SU-DHL-6 (cell line): ENCODE data around the gene NKTR.

Experiments
- H2AFZ ChIP-seq: fragments of 200-600 bp; sonication (generic); 2 replicates; pipeline ENCODE4 v1.6.1; 2014; ENCODE audit warnings: low read depth, mild to moderate bottlenecking, moderate library complexity, mixed read lengths, antibody characterized with exemption, low read length; ENCODE audit not compliant: severe bottlenecking
- H3F3A ChIP-seq: fragments of 200-600 bp; shearing (Covaris generic); 2 replicates; pipeline ENCODE4 v1.6.0; 2016; ENCODE audit warnings: antibody characterized with exemption, mild to moderate bottlenecking; ENCODE audit not compliant: insufficient read depth
- H3K27ac ChIP-seq: fragments of 200-600 bp; sonication (generic); 2 replicates; pipeline ENCODE4 v1.5.1; 2016; ENCODE audit warnings: low read depth, mild to moderate bottlenecking, low read length, moderate library complexity, mixed read lengths
- H3K27me3 ChIP-seq: fragments of 200-600 bp; sonication (generic), shearing (Covaris generic); 2 replicates; pipeline ENCODE4 v1.6.0; 2014; ENCODE audit warnings: mild to moderate bottlenecking, low read length
- H3K36me3 ChIP-seq: fragments of 200-600 bp; sonication (generic); 2 replicates; pipeline ENCODE4 v1.6.1; 2014; ENCODE audit warnings: mild to moderate bottlenecking, low read length, mixed read lengths
- H3K4me2 ChIP-seq: fragments of 300-600, 200-600 bp; shearing (Covaris generic), sonication (generic); 2 replicates; pipeline ENCODE4 v1.6.0; 2014; ENCODE audit warnings: low read length, low read depth, mild to moderate bottlenecking; ENCODE audit not compliant: poor library complexity, severe bottlenecking
- H3K4me3 ChIP-seq: fragments of 200-600 bp; sonication (generic); 2 replicates; pipeline ENCODE4 v1.5.1; 2014; ENCODE audit warnings: antibody characterized with exemption, low read length, mild to moderate bottlenecking, mixed read lengths; ENCODE audit not compliant: insufficient read depth, poor library complexity, severe bottlenecking
- H3K79me2 ChIP-seq: fragments of 200-600 bp; sonication (generic); 2 replicates; pipeline ENCODE4 v1.6.1; 2014; ENCODE audit warnings: mild to moderate bottlenecking, low read length, moderate library complexity; ENCODE audit not compliant: insufficient read depth
- H3K9ac ChIP-seq: fragments of 200-600 bp; sonication (generic); 2 replicates; pipeline ENCODE4 v1.7.0; 2014; ENCODE audit warnings: mild to moderate bottlenecking, low read length
- H3K9me2 ChIP-seq: fragments of 200-600 bp; sonication (generic); replicated peaks from 2 replicates; pipeline ENCODE4 v1.6.1; 2014; ENCODE audit warnings: low read length; ENCODE audit not compliant: insufficient read depth
- H3K9me3 ChIP-seq: fragments of 200-600 bp; sonication (generic); 2 replicates; pipeline ENCODE4 v1.6.1; 2014; ENCODE audit warnings: low read length, mixed read lengths; ENCODE audit not compliant: insufficient read depth
- H4K20me1 ChIP-seq: fragments of 200-600 bp; sonication (generic); 2 replicates; pipeline ENCODE4 v1.6.1; 2014; ENCODE audit warnings: low read depth, mild to moderate bottlenecking, antibody characterized with exemption, low read length, moderate library complexity, mixed read lengths
- EZH2phosphoT487 ChIP-seq: fragments of 200-600 bp; sonication (generic), shearing (Covaris generic); conservative IDR thresholded peaks from 2 replicates; pipeline ENCODE4 v1.6.1; 2018; ENCODE audit warnings: mild to moderate bottlenecking, antibody characterized with exemption, low read length, moderate library complexity, mixed read lengths
- TF ChIP-seq, protein P1 (sequence below): fragments of 200-600 bp; sonication (generic); IDR thresholded peaks from one replicate; pipeline ENCODE4 v1.5.1; 2017; ENCODE audit warnings: antibody characterized with exemption, mild to moderate bottlenecking, low read length, moderate library complexity; ENCODE audit not compliant: insufficient read depth, poor library complexity, severe bottlenecking

NKTR gene

DNA sequence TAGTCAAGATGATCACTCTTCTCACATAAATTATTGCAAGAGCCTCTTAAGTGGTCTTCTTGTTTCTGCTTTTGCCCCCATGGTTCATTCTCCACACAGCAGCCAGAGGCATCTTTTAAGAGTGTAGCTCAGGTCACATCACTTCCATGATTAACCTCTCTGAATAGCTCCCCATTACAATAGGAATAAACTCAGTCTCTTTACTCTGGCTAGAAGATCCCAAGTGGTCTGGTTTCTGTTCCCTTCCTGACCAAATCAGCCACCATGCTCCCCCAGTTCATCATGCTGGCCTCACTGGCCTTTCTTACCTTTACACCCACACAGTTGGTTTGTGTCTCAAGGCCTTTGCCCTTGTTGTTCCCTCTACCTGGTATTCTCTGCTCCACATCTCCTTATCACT lies 93.9 kb downstream of the NKTR start:
- H3K9me3 ChIP-seq = no peaks in the 10 kb centered on the region
- no peak for TF ChIP-seq EZH2phosphoT487
- TF ChIP-seq, protein P1, sequence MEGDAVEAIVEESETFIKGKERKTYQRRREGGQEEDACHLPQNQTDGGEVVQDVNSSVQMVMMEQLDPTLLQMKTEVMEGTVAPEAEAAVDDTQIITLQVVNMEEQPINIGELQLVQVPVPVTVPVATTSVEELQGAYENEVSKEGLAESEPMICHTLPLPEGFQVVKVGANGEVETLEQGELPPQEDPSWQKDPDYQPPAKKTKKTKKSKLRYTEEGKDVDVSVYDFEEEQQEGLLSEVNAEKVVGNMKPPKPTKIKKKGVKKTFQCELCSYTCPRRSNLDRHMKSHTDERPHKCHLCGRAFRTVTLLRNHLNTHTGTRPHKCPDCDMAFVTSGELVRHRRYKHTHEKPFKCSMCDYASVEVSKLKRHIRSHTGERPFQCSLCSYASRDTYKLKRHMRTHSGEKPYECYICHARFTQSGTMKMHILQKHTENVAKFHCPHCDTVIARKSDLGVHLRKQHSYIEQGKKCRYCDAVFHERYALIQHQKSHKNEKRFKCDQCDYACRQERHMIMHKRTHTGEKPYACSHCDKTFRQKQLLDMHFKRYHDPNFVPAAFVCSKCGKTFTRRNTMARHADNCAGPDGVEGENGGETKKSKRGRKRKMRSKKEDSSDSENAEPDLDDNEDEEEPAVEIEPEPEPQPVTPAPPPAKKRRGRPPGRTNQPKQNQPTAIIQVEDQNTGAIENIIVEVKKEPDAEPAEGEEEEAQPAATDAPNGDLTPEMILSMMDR = no peak
- no peak overlapping the region for H3K27ac ChIP-seq
- H3F3A ChIP-seq = no peaks in the 10 kb centered on the region
- H3K4me3 ChIP-seq = no peak overlapping the region
- no peak overlapping the region for H3K9ac ChIP-seq
- no peaks in the 10 kb centered on the region for H3K27me3 ChIP-seq
- H3K36me3 ChIP-seq = no peaks in the 10 kb centered on the region
- no peaks in the 10 kb centered on the region for H4K20me1 ChIP-seq
- no peaks in the 10 kb centered on the region for H3K79me2 ChIP-seq
- no peak overlapping the region for H2AFZ ChIP-seq
- no peak overlapping the region for H3K4me2 ChIP-seq
- H3K9me2 ChIP-seq = no peaks in the 10 kb centered on the region

DNA sequence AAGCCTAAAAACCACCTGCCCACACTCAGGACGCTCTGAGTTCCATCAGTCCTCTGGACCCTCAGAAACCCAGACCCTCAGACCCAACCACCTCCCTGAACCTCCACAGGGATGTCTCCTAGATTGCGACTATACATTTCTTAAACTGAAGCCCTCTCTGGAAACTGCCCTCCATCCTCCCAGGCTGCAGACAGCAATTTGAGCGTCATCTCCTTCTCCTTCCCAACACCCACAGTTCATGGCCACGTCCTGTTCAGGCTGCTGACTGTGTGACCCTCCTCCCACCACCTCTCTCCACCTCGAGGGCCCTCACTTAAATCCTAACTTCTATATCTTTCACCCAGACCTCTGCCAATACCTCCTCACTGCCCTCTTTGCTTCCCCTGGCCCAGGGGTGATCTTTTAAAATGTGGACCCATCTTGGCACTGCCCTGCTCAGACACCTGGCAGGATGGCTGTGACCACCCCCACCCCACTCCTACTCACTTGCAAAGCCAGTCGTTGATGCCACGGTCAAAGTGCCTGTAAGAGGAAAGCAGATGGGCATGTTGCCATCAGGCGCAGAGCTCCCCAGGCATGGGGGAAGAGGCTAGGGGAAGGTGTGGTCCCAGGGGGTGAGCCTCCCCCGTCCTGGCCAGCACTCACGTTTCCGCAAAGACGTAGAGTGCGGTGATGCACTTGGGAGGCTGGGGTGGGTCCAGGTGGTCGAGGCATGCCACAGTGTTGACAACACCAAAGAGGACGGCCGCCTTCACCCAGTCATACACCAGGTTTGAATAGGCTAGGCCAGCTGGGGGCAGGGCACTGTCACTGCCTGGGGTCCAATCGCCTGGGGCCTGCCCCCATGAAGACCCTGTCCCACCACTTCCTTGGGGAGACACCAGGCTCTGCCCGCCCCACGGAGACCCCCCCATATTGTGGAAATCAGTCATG lies 96.1 kb downstream of the NKTR start:
- Histone ChIP-seq H4K20me1 (no peaks in the 10 kb centered on the region), H2AFZ (no peak overlapping the region), H3K9me3 (no peaks in the 10 kb centered on the region), H3F3A (no peaks in the 10 kb centered on the region), H3K36me3 (no peaks in the 10 kb centered on the region), H3K4me3 (no peak overlapping the region), H3K27me3 (no peaks in the 10 kb centered on the region), H3K4me2 (no peak overlapping the region), H3K79me2 (no peaks in the 10 kb centered on the region), H3K27ac (no peak overlapping the region), H3K9me2 (no peaks in the 10 kb centered on the region), H3K9ac (no peak overlapping the region)
- TF ChIP-seq EZH2phosphoT487 = no peak

DNA sequence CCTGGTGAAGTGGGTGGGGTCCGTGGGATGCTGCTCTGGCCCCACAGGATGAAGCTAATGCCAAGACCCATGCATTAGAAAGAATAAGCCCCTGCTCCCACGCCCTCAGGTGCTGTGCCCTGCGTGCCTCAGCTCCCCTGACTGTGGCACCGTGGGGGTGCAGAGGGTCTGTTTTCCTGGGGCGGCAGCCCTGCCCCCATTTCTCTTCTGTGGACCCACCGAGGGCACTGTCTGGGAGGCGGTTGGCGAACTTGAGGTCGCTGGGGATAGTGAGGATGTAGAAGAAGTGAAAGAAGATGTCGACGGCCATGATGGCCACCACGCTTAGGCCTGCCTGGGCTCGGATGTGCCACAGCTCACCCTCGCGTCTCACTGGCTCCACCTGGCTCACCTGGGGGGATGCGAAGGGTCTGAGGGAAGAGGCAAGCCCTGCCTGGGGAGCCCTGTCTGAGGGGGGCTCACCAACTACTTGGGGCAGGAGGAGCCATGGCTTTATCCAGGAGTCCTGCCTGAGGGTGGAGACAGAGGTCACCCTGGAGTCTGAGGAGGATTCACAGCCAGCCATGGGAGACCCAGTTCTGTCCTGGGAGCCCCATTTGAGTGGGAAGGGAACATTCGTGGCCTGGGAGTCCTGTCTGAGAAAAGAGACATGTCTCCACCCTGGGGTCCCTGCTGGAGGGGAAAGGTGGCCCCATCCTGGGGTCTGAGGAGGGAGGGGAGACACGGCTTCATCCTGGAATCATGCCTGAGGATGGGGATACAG lies 97.0 kb downstream of the NKTR start:
- H3K4me3 ChIP-seq = no peak overlapping the region
- no peaks in the 10 kb centered on the region for H3K9me2 ChIP-seq
- no peaks in the 10 kb centered on the region for H3K27me3 ChIP-seq
- TF ChIP-seq, protein P1 = no peak
- TF ChIP-seq EZH2phosphoT487 = no peak
- no peaks in the 10 kb centered on the region for H4K20me1 ChIP-seq
- H3K36me3 ChIP-seq = no peaks in the 10 kb centered on the region
- H3K79me2 ChIP-seq = no peaks in the 10 kb centered on the region
- no peak overlapping the region for H3K4me2 ChIP-seq
- H3F3A ChIP-seq = no peaks in the 10 kb centered on the region
- H3K27ac ChIP-seq = no peak overlapping the region
- no peak overlapping the region for H3K9ac ChIP-seq
- H2AFZ ChIP-seq = no peak overlapping the region
- H3K9me3 ChIP-seq = no peaks in the 10 kb centered on the region
